Right lobe of liver (tissue), 4 donors: ENCODE results near the gene LBX2.

Source experiments
- POLR2A ChIP-seq: fragments of 450-650 bp; IDR thresholded peaks from one replicate; pipeline ENCODE4 v1.6.1; 2017; ENCODE audit warnings: antibody characterized with exemption, mild to moderate bottlenecking
- TF ChIP-seq, protein P1 (sequence below), 4 donors: fragments of 200-600 bp in 3 of 4; fragments of 450-650 bp in 1 of 4; IDR thresholded peaks; one replicate each; pipeline versions ENCODE4 v1.5.1 to v1.8.0; 2016 to 2022; ENCODE audit warnings: antibody characterized with exemption in 4 of 4, mild to moderate bottlenecking in 2 of 4
- donor health status: DM: no; HTN: no; CAD: no.
- donor health status: DM: no; HTN: no; CAD: no.
- donor health status: DM: no; HTN: yes; CAD: no.

DNA sequence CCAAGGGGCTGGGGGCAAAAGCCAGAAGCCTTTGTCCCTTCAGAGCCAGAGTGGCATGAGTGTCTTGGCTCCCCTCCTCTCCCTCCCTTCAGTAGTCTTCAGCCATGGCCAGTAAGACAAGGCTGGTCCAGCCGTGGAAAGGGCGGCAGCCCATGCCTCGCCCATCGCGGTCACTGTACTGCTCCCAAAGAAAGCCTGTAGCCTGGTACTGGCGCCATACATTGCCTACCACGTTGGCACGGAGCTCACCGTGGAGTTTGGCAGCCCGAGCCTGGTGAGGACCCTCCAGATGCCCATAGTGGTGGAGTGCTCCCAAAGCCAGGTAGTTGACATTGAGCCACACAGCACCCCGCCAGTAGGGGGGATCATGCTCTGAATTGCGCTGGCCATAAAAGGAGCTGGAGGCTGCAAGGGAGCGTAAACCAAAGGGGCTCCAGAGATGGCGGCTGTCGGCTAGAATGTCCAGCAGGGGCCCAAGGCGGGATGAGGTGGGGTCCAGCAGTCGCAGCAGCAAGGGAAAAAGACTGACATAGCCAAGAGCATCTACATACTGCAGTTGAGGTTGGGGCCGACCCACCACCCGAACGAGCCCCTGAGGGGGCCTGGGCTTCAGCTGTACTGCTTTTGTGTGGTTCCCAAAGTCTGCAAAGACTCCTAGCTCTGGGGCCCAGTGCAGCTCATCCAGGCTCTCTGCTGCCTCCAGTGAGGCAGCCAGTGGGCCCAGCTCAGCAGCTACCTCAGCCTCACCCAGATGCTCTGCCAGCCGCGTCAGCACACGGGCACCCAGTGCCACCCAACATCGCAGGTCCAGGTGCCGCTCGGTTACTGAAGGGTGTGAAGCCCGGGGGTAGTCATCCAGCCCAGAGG, 38.0 kb downstream of the LBX2 start:
- TF ChIP-seq, protein P1, sequence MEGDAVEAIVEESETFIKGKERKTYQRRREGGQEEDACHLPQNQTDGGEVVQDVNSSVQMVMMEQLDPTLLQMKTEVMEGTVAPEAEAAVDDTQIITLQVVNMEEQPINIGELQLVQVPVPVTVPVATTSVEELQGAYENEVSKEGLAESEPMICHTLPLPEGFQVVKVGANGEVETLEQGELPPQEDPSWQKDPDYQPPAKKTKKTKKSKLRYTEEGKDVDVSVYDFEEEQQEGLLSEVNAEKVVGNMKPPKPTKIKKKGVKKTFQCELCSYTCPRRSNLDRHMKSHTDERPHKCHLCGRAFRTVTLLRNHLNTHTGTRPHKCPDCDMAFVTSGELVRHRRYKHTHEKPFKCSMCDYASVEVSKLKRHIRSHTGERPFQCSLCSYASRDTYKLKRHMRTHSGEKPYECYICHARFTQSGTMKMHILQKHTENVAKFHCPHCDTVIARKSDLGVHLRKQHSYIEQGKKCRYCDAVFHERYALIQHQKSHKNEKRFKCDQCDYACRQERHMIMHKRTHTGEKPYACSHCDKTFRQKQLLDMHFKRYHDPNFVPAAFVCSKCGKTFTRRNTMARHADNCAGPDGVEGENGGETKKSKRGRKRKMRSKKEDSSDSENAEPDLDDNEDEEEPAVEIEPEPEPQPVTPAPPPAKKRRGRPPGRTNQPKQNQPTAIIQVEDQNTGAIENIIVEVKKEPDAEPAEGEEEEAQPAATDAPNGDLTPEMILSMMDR (IDR thresholded peaks at IDR 0.05): peak in 1 of 4 donors; percentile 13
- TF ChIP-seq POLR2A: no peak
